Activated CD8-positive, alpha-beta memory T cell treated with anti-CD3 and anti-CD28 coated beads, Interleukin-2, amount 50 U/mL, for 24 hours (primary cell): Measurements from ENCODE around the gene BEST4.
"Not testable (repeated sequence)": the region's sequence is repeated elsewhere in the genome, so short reads cannot be mapped to it uniquely, and the experiment has no call there.

Source experiments
- DNase-seq: peaks from one replicate; pipeline ENCODE4 v3.0.0-alpha.2; 2020; ENCODE audit errors: extremely low read depth

Gene BEST4

DNA sequence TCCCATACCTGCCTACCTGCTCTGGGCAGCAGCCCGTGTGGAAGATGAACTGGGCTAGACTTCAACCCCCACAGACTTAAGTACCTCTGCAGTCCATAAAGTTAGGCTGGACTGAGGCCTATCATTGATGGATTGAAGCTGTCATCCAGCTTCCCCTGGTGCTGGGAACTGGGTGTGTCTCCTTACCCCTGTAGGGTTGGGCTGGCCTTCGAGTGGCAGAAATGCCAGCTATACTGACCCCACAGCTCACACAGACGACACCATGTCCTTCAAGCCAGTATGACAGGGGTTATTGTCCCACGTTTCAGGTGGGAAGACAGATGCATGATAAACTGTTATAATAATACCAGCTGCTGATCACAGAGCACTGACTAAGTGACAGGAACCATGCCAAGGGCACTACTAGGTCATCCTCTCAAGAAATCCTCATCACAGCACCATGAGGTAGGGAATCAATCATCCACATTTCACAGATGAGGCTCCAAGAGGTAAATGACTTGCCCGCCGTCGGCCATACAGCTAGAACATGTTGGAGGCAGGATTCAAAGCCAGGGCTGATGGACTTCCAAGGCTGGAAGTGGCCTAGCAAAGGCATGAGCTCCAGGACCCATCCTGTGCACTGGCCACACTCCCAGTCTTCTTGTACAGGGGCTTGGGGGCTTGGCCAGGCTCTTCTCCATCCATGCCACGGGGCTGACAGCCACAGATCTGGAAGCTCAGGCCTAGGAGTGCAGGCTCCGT lies at the start of gene BEST4:
Gene BEST4, minus strand, starts transcription at position 51 of the 741 bp plus-strand sequence. CDS start 465 bp downstream, outside the sequence.
- no peak for DNase-seq

DNA sequence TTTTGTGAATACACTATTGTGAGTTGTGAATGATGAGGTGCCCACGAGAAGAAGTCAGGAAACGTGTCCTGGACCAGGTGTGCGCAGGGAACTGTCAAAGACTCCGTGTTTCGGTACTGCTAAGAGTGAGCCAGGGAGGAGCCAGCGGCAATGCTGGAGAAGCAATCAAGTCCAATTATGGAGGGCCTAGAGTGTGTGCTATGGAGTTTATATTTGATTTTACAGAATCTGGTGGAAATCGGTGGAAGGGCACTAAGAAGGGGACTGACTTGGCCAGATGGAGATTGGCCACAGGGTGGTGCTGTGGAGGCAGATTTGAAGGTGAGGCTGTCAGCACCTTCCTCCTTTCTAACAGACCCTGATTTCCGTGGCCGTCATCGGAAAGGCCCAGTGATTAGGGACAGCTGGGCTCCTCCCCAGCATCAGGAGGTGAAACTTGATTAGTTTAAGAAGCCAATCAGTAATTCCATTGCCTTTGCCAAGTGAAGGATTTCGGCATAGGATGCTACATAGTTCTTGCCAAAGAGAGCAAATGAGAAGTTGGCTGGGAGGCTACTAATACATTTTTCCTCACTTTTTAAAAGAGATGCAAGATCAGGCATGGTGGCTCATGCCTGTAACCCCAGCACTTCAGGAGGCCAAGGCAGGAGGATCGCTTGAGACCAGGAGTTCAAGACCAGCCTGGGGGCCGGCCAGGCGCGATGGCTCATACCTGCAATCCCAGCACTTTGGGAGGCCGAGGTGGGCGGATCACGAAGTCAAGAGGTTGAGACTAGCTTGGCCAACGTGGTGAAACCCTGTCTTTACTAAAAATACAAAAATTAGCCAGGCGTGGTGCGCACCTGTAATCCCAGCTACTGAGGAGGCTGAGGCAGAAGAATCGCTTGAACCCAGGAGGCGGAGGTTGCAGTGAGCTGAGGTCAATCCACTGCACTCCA lies 48.0 kb upstream of the BEST4 start:
- DNase-seq, result peak; percentile 72

DNA sequence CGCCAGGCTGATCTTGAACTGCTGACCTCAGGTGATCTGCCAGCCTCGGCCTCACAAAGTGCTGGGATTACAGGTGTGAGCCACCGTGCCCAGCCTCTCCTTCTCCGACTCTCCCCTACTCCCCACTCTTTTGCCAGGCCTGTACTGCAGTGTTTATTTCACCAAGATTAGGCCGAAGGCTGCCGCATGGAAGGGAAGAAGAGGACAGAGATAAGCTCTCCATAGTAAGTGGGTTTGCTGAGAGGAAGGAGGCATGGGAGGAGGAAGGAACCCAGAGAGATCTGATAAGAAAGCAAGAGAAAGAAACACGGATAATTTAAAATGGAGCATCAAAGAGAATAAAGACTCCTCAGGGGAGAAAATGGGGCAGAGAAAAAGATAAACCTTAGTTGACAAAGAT lies 46.4 kb upstream of the BEST4 start:
- no peak for DNase-seq

DNA sequence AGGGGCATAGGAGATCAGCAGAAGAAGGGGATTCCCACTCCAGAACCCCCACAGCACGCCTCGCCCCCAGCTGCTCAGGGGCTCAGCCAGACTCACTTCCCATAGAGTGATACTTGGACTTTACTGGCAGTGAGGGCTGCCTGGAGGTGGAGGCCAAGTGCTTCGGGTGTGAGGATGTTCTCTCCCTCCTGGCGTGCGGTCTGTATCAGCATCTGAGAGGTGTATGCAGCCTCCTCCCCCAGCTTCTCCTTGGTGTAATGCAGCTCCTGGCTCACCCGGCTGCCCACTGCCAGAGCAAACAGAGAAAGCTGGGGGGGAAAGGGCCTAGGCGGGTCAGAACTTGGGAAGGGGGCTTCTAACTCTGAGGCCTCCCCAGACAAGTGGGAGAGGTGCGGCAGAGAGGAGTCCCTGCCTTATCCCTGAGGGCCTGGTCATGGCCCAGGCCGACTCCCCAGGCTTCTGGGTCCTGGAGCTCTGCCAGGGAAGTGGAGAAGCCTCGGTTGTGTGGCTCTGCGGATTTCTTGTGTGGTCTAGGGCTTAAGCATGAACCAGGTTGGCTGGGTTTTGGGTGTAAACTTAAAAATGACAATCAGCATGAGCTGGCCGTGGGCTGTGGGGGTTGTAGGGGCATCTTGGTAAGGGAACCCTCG lies 44.2 kb upstream of the BEST4 start:
- DNase-seq, result no peak

DNA sequence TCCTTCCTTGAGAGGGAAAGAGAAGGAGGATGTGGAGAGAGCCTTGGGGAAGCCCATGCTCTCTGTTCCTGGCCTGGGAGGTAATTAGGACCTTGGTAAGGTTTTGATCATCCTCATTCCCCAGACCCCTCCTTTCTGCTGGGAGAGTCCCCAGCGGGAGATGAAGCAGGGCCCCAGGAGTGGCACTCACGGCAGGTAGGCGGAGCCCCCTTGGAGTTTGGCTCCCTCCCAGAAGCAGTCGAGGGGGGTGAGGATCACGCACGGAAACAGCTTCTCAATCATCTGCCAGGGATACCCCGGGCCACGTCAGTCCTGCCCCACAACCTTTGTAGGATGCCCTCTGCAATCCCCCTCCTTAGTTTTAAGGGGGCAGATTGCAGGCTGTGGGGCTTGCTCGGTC lies 43.5 kb upstream of the BEST4 start:
- no peak for DNase-seq

DNA sequence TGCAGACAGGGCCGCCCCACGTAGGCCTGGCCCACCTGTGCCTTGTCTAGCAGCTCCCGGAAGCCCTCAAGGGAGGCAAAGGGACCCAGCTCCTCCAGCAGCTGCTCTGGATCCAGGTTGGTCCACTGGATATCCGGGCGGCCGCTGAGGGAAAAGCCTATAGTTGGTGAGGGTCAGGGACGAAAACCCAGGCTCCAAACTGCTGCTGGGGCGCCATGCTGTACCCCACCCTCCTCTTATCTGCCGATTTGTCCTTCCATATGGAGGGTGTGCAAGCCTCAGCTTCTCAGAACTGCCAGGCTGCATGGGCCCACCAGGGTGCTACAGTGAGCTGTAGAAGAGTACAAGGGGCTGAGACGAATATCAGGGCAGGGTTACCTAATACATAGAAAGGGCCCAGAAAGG lies 42.9 kb upstream of the BEST4 start:
- DNase-seq, result no peak

DNA sequence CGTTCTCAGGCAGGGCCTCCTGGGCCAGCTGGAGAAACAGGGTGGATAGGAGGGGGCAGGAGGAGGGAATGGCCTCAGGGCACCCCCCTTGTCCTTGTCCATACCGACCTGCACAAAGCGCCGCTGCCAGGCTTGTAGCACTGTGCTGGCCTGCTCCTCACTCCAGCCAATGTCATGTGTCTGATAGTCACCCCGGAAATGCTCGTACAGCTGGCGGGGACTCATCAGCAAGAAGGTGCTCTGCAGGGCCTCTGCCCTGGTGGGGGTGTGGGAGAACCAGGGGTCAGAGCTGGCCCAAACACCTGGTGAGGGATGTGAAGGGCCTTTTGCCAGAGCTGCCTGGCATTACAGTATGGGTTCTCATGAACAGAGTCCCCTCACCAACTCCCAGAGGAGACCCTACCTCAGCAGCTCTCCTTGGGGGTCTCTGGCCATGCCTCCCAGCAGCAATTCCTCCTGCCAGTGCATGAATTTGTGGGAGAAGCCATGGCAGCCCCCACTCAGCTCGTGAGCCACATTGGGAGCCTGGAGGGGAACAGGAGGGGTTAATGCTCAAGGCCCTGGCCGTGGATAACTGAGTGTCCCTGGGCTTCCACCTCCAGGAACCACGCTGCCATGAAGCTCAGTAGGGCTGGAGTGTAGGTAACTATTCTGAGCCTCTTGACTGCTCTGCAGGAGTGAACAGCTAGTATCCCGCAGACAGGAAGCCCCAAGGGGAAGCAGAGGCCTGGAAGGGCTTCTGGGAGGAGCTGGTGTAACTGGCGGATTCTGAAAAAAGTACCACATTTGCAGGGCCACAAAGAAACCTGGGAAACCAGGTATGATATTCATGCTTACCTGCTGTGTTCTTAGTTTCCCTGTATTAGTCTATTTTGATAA lies 41.8 kb upstream of the BEST4 start:
- DNase-seq, result no peak

DNA sequence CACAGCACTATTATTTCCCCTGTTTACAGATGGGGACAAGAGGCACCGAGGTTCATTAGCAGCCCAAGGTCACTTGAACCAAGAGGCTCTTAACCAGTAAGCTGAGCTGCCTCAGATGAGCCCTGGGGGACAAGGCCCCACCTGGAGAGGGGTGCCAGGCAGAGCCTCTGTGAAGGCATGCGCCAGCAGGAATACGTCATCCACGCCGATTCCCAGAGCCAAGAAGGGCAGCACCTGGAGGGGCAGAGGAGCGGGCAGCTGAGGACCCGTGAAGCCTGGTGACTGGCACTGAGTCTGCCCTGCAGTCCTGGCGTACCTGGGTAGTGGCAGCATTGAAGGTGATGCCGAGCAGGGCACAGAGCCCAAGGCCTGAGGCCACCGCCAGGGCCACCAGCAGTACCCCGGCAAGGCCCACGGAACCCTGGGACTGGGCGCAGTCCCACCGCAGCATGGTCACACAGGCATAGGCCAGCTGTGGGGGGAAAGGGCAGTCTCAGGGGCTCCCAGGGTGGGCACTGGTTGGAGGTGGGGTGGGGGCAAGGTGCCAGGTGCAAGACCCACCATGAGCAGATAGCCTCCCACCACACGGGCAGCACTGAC lies 41.0 kb upstream of the BEST4 start:
- no peak for DNase-seq

DNA sequence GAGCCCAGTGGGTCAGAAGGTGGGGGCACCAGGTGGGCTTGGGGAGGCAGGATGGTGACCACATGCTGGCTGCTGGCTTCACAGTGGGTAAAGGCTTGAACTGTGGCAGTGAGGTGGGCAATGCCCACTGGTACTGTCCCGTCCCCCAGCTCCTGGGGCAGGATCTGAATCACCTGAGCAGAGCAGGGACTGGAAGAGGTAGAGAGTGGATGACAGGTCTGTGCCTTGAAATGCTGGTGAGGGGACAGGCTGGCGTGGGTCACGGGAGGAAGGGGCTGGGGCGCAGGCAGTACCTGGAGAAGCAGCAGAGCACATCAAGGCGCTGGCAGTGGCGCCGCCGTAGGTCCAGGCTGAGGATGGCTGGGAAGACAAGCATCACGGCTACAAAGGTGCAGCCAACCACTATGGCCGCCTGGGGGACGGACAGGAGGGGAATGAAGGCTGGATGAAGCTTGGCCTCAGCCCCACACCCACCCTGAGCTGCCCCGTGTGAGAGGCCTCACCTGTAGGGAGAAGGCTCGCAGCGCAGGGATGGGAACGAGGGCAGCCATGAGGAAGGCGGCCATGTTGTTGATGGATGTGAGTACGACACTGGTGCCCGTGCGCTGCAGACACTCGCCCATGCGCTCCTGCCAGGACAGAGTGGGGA lies 40.2 kb upstream of the BEST4 start:
- no peak for DNase-seq

DNA sequence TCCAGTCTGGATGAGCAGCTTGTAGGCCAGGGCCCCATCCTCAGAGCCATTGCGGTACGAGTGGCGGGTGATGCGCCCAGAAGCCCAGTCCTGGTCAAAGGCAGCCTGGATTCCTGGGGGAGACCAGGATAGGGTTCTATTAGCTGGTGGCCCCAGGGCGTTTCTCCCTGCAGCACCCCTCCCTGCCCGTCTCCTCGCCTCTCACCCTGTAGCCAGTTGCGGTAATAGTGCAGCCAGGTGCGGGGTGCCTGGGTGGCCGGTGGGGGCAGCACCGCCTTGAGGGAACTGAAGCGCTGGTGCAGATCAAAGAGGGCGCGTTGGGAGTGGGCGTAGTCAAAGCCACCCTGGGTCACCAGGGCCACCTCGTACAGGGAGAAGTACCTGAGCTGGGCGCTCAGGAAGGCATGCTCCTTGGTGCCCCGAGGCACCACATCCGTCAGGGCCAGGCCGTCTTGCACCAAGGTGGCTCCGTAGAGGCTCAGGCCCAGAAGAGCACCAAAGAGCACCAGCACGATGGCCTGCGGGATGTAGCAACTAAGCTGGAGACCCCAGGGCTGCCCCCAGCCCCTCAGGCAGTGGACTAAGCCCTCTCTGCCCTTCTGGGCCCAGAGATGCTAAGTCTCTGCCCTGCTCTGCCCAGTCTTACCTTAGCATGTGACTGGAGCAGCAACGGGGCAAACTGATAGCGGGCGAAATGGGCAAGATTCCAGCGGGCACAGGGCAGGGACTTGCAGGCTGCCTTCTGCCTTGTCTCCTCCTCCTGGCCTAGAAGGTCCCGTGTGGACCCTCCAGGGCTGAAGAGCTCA lies 39.4 kb upstream of the BEST4 start:
- no peak for DNase-seq

DNA sequence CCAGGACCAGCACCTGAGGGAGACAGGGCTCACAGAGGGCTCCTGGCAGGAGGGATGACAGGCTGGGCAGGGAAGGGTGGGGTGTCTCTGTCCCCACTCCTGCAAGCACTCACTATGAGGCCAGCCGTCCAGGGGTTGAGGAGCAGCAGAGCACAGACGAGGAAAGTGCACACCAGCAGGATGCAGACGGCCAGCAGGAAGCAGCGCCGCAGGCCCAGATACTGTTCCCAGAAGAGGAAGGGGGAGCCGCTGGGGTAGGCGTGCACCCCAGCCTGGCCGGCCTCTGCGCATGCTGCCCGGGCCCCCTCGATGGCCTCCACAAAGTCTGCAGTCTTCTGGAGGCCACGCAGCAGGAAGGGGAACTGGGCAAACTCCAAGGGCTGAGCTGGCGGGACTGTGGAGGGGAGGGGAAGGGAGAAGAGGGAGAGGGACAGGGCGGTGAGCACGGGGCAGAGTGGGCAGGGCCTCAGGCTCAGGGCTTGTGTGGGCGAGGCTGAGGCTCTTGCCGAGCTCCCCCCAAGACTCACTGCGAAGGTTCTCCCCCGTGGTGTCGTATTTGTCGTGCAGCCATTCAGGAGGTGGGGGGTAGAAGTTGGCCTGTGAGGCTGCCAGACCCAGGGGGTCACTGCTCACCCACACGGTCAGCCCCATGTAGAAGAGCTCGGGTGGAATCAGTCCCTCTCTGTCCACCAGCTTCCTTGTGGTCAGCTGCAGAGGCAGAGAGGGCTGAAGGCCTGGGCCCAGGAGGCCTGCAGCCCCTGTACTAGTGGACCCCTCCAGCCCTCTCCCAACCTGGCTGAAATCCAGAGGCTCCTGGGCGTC lies 38.6 kb upstream of the BEST4 start:
- DNase-seq, result no peak

DNA sequence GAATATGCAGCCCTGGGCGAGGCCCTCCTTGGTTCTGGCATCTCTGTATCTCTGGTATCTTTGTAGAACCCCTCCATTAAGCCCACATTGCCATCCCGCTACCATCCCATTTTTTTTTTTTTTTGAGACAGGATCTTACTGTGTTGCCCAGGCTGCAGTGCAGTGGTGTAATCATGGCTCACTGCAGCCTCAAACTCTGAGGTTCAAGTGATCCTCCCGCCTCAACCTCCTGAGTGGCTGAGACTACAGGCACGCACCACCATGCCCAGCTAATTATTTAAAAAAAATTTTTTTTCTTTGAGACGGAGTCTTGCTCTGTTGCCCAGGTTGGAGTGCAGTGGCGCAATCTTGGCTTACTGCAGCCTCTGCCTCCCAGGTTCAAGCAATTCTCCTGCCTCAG lies 36.4 kb upstream of the BEST4 start:
- not testable (repeated sequence) for DNase-seq

DNA sequence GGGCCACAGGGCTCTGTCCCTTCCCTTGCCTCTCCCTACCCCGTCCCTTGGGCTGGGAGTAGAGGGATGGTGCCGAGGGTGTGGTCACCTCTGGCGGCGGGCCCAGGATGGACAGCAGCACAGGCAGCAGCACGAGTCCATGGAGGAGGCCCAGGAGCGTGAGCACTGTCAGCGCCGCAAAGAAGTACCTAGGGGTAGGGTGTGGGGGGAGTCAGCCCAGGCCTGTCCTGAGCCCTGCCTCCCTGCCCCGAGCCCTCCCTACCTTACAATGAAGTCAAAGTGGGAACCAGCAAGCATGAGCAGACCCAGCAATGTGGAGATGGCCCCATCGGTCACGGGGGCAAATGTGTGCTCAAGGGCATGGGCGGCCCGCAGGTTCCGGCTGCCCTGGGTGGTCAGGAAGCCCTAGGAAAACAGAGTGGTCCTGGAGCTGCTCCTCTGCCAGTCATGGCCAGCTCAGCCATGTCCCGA lies 35.0 kb upstream of the BEST4 start:
- no peak for DNase-seq

DNA sequence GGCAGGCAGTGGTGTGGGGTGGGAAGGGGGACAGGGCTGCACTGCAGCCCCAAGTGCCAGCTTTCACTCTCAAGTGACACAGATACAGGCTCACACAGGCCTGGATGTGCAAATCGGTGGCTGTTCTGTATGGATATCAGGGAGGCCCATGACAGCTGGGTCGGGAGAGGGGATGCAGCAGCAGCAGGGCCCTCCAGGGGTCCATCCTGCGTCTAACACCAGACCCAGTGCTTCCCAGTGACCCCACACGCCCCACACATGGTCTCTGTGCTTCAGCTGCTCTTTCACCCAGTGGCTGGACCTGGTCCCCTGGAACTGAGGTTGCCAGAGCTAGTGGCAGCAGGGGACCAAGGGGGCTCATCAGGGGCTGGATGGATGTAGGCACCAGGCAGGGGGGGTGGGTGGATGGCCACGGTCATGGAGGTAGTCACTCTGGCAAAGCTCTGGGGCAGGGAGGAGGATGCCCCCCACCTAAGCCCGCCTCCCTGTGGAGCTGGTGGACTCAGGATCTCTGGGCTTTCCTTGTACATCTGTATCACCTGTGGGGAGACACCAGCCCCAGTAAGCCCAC lies 34.2 kb upstream of the BEST4 start:
- no peak for DNase-seq

DNA sequence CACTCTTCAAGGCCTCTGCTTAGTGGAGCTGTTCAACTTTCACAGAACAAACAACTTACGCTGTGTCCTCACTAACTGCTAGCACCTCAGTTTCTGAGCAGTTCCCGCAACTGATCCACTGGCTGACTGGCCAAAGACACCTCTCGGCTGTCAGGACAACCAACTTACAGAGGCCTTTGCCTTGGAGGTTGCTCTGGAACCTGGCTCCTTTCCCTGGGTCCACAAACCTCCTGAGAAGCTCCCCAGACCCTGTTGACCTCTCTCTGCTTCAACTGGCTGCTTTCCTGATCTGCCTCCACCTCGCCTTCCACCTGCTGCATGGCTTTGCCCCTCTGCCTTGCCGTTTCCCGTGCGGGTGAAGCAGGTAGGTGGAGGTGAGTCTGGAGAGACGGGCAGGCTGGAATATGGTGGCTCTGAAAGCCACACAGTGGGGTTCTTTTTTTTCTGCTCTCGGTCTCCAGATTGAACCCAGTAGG lies 33.3 kb upstream of the BEST4 start:
- no peak for DNase-seq

DNA sequence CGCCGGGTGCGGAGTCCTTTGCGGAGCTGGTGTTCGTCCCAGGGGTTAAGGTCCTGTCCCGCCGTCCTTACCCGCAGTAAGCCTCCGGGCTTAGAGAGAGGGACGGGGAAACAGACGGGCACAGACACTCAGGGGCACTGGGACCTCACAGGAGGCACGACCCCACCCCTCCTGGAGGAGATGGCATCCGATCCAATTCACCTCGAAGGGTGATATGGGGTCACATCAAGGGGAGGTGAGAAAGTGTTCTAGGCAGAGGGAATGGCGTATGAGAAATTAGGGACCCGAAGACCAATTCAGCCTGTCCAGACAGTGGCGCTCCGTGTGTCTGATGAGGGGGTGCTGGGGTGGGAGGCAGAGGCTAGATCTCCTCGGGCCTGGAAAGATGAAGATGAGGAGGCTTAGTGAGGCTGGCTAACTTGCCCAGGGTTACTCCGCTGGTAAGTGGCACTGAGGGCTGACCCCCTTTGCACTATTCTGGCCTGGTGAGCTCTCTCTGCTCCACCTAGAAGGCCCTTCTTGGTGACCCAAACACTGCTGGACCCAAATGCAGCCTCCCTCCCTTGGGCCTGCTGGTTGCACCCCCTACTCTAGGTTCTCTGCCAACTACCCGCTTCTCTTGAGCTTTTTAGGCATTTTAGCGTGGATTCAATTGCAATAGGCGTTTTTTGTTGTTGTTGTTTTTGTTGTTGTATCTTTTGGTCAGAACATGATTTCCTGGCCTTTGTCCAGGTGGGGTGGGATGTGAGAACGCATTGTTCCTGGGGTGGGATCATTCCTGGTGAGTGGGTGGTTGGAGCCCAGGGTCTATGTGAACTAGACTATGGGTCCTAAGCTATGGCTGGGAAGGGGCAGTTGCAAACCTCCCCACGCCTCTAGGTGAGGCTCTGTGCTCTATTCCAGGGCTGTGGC lies 32.6 kb upstream of the BEST4 start:
- no peak for DNase-seq
